ENCODE data around the gene CCDC78.
"Not testable (repeated sequence)": the region's sequence is repeated elsewhere in the genome, so short reads cannot be mapped to it uniquely, and the experiment has no call there.

Gene CCDC78

DNA sequence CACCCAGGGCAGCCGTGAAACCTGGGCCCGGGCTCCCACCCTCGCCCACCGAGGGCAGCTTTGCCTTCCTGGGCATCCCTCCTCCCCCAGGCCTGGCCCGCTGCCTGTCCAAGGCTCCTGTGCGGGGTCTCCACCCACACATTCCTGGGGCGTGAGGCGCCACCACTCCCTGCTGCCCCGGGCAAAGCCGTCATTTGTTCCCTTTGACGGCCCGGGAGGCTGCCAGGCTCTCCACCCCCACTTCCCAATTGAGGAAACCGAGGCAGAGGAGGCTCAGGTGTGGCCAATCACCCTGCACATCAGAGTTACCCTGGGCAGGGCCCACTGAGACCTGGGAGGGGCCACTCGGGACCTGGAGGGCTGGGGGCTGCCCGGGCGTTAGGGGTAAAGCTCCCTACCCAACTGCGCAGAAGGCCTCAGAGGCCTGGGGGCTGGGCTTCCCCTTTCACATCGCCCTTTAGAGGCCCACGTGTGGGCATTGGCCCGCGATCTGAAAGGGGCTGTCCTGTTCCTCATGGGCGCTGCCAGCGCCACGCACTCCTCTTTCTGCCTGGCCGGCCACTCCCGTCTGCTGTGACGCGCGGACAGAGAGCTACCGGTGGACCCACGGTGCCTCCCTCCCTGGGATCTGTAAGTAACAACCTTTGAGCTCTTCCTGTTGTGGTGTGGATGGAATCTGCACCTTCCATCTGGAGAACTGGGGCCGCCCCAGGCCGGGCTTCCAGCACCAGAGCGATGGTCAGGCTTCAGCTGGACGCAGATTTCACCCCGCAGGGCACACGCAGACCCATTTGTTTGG lies 34.5 kb upstream of the CCDC78 start, which contains the start of gene MSLN:
TSS of gene MSLN (plus strand) at position 190 of the 799 bp plus-strand sequence. CDS start 1,947 bp downstream, outside the sequence.
- DNase-seq, result peak; percentile 97

DNA sequence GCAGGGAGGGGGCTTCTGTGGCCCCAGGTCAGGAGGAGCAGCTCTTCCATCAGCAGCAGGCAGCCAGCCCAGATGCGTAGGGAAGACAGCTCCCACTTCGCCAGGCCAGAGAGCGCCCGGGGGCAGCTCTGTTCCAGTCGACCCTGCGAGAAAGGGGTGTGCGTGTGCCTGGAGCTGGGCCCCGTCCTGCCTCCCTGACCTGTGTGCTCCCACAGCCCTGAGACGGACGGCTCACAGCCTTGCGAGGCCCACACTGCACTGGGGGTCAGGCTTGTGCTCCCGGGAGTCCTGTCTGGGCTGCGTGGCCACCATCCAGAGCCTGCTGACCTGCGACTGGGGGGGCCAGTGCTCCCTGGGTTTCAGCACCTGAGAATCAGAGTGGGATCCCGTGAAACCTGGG lies 33.8 kb upstream of the CCDC78 start:
- peak; percentile 63 for DNase-seq

DNA sequence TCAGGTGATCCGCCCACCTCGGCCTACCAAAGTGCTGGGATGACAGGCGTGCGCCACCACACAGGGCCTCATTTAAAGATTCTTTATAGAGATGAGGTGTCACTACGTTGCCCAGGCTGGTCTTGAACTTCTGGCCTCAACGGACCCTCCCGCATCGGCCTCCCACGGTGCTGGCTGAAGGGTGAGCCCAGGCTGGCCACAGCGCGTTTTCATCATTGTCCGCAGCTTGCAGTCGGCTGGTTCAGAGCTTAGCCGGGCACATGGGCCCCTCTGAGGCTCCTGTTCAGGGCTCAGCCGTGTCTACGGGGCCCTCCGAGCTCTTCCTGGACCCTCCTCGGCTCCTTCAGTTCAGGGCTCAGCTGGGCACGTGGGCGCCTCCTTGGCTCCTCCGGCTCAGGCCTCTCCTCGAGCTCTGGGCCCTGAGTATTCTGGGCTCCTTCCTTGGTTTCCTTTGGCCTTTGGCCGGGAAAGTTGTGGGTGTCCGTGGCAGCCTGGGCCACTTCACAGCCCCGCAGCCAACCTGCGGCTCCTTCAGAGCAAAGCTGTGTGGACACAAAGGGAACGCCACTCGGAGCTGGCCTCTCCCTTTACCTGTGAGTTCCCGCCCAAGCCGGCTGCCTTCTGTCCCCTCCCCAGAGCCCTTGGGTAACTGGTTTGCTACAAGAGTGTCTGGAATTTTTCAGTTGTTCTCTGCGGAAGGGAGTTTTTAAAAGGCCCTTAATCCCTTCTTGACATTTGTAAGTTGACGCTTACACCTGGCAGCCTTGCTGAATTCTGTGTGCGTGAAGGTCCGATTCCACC lies 33.1 kb upstream of the CCDC78 start:
- no peak for DNase-seq

DNA sequence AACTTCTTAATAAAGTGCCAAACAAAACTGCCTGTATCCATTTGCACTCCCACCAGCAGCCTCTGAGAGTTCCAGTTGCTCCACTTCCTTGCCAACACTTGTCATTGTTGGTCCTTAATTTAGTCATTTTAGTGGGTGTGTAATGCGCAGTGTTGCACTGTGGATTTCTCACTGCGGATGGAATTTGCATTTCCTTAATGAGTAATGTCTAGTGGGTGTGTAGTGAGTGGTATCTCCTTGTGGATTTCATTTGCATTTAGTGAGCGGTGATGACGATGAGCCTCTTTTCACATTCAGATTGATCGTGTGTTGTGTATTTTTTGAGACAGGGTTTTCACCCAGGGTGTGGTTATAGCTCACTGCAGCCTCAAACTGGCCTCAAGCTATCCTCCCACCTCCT lies 30.2 kb upstream of the CCDC78 start:
- DNase-seq, result no peak

DNA sequence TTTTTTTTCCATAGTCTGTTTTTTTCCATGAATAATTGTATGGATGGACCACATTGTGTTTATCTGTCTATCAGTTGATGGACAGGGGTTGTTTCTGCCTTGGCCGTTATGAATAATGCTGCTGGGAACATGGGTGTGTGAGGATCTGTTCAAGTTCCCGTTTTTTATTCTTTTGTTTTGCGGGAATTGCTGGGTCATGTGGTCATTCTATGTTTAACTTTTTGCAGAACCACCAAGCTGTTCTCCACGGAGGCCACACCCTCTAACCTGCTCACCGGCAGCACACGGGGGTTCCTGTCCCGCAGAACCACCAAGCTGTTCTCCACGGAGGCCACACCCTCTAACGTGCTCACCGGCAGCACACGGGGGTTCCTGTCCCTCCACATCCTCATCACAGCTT lies 28.4 kb upstream of the CCDC78 start:
- no peak for DNase-seq

DNA sequence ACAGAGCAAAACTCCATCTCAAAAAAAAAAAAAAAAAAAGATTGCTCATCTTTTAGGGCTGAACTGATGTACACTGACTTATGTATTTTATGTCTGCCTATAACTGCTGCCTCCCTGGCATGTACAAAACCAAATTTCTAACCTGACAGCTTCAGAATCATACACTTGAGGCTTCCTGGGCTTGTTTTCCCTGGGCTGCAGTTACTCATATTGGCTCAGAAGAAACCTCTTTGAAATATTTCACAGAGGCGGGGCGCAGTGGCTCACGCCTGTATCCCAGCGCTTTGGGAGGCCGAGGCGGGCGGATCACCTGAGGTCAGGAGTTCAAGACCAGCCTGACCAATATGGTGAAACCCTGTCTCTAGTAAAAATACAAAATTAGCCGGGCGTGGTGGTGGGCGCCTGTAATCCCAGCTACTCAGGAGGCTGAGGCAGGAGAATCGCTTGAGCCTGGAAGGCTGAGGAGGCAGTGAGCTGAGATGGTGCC lies 27.9 kb upstream of the CCDC78 start:
- DNase-seq, result not testable (repeated sequence)

DNA sequence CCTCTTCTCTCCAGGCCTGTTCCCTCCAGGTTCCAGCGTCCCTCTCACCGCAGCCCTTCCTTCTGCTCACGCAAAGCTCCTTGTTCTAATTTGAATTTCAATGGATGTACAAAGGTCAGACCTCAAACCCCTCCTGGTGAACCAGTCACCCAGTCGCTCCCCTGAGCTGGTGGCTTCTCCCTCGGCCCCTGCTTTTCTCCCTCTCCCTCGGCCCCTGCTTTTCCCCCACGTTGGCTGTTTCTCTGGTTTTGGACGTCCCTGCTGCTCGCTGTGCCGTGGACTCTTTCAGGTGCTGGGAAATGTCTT lies 25.7 kb upstream of the CCDC78 start:
- no peak for DNase-seq

DNA sequence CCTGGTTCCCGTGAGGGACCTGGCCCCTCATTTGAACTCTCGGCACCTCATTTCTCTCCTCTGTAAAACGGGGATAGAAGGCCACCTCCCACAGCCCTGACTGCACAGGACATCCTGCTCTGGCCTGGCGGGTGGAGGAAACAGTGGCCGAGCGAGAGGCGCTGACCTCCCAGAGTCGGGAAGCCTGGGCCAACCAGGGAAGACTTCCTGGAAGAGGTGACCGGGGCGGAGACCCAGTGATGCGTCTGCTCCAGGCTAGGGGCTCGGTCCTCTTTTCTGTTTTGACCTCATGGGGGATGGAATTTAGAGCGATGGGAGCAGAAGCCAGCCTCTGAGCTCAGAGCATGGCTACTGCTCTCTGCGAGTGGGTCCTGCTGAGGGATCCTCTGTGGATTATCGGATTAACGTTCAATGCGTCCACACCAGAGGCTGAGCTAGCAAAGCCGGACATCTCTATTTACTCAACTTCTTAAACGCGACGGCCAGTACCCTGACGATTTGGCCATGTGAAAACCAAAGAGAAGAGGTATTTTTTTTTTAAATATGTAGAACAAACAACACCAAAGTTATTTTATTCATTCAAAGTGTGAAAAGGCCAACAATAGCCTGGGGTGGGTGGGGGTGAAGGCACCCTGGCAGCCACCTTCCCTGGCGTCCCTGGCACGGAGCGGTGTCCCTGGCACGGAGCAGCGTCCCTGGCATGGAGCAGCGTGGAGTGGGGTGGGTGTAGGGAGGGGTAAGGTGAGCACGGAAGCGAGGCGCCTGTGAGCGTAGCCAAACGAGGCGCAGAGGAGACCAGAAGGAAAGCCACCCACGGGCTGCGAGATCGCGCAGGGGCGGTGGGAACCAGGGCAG lies 25.1 kb upstream of the CCDC78 start:
- DNase-seq, result no peak

DNA sequence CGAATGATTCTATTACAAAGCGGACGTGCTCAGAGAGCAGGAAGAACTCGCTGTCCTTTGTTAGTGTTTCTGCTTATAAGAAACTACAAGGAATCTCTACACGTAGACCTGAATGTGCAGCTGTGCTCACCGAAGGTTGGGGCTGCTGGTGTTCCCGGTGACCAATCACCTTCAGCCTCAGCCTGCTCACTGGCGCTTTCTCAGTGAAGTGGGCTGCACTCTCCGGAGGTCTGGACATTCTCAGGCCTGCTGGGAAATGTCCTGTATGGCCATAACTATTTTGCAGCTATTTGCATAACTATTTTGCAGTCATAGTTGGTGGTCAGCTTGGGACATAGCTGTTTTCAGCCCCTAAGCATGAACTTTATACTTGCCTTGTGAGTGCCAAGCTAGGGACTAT lies 24.2 kb upstream of the CCDC78 start:
- no peak for DNase-seq

DNA sequence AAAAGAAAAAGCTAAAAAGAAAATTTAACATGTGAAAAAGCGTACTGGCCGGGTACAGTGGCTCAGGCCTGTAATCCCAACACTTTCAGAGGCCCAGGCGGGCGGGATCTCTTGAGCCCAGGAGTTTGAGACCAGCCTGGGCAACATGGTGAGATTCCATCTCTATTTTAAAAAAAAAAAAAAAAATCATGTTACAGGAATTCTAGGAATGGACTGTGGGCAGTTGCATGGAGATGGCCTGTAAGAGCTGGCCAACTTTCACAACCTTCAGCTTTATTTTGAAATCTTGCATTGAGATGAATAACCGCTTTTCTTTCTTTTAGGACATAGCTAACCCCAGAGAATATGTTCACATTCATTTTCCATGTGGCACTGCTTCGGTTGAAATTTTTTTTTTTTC lies 22.8 kb upstream of the CCDC78 start:
- peak; percentile 80 for DNase-seq

DNA sequence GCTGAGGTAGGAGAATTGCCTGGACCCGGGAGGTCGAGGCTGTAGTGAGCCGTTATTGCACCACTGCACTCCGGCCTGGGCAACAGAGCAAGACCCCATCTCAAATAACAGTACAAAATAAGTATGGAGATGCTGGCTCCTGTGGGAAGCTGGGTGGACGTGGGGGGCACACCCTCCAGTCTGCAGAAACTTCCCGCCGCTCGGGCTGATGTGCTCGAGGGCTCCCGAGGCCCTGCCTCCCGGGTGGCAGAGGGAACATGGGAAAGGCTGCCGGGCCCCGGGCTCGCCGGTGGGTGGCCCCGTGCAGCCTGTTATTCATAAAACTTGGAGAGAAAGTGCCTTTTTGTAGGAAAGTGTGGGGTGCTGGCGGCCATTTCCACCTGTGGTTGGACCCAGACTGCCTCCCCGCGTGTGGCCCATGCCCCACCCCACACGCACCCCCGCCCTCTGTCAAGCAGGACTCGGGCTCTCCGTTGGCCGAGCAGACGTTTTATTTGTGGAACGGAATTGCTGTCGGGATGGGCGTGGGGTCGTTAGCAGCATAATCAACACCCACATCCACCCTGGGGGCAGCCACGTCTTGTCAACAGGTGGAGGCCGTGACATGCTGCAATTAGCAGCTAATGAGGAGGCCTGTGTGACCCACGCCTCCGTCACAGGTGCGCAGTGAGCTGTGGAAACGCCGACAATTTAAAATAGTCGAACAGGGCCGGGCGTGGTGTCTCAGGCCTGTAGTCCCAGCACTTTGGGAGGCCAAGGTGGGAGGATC lies 21.9 kb upstream of the CCDC78 start:
- no peak for DNase-seq

DNA sequence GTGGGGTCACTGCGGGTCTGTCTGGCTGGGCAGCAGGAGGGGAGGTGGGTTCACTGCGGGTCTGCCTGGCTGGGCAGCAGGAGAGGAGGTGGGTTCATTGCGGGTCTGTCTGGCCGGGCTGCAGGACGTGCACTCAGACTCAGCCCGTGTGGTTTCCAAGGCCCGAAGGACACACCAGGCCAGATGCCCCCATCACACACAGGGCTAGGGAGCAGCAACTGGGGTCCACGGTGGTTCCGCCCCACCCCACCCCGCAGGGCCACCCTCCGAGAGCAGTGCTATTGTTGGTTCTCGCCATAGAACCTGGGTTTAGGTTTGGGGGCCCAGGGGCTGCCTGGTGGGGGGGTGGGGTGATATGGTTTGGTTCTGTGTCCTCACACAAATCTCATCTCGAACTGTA lies 20.4 kb upstream of the CCDC78 start:
- no peak for DNase-seq

DNA sequence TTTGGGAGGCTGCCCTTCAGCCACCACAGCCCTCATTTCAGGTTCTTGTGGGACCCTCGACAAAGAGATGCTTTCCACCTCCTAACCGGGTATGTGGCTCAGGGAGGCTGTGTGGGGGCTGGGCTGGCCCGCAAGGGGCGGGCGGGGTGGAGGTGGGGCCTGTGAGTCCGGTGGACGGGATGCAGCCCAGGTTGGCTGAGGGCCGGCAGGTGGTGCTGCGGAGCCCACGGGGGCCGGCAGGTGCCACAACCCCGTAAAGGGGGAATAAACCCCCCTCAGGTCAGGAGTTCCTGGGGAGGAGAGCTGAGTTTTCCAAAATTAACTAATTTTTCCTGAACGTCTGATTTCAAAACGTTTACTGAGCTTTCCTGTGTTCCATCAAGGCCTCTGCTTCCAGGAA lies 19.5 kb upstream of the CCDC78 start:
- peak; percentile 37 for DNase-seq

DNA sequence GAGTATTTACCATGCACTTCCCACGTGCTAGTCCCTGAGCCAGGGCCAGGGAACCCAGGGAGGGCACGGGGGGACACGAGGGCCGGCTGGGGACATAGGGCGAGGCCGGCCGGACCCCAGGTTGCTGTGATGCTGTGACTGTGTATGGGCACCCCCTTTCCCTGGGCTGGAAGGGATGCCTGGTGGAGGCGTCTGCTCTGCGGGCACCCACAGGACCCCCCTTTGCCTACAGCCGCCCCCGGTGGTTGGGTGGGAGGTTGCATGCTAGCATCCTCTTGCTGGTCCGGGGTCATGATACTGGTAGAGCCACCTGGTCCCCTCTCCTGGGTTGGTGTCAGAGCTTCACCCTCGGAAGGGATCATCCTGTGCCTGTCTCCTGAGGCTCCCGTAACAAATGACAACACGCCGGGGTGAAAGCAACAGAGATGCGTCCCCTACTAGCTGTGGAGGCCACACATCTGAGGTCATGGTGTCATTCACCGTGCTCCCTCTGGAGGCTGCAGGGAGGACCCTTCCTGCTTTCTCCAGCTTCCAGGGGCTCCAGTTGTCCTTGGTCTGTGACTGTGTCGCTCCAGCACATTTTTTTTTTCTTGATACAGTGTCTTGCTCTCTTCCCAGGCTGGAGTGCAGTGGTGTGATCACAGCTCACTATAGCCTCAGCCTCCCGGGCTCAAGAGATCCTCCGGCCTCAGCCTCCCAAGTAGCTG lies 17.7 kb upstream of the CCDC78 start:
- DNase-seq, result no peak

DNA sequence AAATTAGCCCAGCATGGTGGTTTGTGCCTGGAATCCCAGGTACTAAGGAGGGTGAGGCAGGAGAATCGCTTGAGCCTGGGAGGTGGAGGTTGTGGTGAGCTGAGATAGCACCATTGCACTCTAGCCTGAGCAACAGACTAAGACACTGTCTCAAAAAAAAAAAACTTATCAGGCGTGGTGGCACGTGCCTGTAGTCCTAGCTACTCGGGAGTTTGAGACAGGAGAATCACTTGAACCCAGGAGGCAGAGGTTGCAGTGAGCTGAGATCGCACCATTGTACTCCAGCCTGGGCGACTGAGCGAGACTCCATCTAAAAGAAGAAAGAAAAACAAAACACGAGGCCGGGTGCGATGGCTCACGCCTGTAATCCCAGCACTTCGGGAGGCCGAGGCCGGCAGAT lies 16.7 kb upstream of the CCDC78 start:
- DNase-seq, result not testable (repeated sequence)

DNA sequence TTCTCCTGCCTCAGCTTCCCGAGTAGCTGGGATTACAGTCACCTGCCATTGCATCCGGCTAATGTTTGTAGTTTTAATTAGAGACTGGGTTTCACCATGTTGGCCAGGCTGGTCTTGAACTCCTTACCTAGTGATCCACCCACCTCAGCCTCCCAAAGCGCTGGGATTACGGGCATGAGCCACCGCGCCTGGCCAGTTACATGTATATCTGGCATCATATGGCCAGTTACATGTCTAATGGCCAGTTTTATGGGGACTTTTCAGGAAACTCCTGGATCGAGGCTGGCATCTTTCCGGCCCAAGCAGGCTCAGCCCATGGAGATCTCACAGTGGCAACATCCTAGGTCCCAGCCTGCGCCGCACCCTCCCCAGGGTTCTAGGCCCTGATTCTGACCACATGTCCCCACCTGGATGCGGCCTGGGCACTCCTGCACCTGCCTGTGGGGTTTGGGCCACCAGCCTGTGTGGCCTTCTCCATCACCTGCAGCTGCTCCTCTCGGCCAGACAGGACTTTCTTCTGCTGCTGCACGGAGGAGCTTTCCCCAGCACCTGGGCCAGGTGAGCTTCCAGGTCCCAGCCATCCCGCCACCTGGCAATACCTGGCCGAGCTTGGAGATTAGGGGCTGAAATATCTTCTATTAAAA lies 15.9 kb upstream of the CCDC78 start:
- no peak for DNase-seq

DNA sequence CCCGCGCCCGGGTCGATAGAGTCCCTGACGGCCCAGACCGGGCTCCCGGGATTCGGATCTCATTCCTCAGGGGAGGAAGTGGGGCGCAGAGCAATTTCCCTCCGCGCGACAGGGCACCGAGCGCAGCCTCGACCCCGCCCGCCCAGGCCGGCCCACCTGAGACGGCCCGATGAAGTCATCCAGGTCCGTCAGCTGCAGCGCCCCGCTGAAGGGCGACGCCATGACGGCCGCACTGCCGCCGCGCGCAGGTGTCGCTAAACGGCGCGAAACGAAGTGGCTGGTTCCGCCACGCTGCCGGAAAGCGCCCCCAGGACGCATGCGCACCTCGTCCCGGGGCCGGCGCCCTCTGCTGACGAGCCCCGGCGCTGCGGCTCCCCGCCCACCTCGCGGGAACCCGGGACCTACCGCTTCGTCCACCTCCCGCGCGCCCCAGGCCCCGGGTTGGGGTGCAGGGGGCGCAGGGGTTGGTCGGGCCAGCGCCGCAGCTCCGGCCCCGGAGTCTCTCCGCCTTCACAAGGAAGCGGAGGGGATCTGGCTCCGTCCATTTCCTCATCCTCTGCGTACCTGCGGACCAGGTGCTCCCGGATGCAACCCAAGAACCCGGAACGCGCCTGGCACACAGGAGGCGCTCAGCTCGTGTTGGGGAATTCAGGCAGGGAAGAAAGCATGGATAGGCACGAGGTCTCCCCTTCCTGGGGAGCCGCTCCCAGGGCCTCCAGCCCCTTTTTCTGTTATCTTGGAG lies 14.7 kb upstream of the CCDC78 start, which contains the start of gene CIAO3:
TSS of gene CIAO3 (minus strand) at position 234 of the 742 bp plus-strand sequence. CDS start at position 222, 12 bp downstream.
- peak; percentile 89 for DNase-seq

DNA sequence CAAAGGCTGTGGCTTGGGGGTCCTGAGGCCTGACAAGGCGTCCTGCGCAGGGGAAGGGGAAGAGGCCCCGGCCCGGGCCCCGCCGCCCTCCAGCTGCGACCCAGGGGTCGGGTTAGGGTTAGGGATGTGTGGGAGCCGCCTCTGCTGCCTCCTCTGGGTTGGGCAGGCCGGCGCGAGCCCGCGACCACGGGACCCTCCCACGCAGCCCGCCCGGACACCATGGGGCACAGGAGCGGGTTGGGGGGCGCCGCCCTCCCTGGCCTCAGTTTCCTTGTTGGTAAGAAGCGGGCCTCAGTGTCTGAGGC lies 14.2 kb upstream of the CCDC78 start:
- no peak for DNase-seq

DNA sequence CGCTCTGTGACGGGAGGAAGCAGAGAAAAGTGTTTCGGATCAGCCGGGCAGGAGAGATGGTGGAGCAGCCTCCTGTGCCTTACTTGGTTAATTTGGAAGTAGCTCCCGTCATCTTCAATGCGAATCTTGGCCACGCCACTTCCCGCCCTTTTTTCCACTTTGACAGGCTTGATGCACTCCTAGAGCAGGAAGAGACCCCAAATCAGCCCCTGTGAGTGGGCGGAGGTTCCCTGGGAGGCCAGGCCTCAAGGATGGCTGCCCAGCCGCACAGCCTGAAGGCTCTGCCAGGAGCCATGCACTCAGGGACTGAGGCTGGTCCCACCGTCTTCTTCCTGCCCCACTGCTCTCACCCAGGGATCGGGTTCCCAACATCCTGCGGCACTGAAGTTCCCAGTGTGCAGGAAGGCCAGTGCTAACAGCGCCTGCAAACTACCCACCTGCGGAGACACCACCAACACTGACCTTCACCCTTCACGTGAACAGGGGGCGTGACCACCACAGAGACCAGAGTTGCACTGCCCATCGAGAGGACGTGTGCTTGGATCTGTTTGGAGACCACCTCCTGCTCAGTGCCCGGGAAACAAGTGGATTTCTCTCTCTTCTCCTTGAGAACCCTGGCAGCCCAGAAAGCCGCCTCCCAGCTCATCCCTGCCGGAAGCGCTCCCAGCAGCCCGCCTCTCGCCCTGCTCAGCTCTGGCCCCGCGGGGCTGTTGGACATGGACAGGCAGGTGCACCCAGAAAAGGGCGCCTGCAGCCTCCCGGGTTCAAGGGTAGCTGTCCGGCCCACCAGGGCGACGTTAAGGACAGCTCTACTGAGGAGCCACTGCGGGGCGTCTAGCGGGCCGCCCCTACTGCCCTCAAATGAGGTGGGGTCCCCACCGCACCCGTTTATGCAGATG lies 13.6 kb upstream of the CCDC78 start:
- no peak for DNase-seq
